GM12878 (cell line): ENCODE data around the gene SYNGR1. TPM values are rescaled to one million over a fixed set of nuclear protein-coding genes. Genes with fewer than 3 reads are reported as not detected.
A peak's percentile ranks its signal among the peaks of the same experiment; 100 is the strongest.

ENCODE experiments used
- ATAC-seq: fragments of 200-7000 bp; cut with Tn5 transposase; 3 replicates; pipeline ENCODE4 v1.9.1; 2020; ENCODE audit warnings: mild to moderate bottlenecking, moderate library complexity
- BruUV-seq: library from RNA; stranded (reverse); fragments of 400-500 nt; replicated peaks from 2 replicates; lab custom pipeline; 2021; lab: Mats Ljungman, UMichigan
- CTCF ChIA-PET: fragments of 300-600 bp; sonication (Branson Sonifier 250); formaldehyde crosslinking; extraction: SDS; loops from one replicate; lab custom pipeline; 2021; ENCODE audit warnings: inconsistent platforms; lab: Yijun Ruan, JAX
- POLR2A ChIA-PET: fragments of 350-600 bp; formaldehyde crosslinking; extraction: SDS; loops from one replicate; lab custom pipeline; 2021; ENCODE audit warnings: inconsistent platforms; lab: Charles Lee
- RAD21 ChIA-PET: fragments of 300-600 bp; sonication (Branson Sonifier 250); formaldehyde crosslinking; loops from one replicate; lab custom pipeline; 2023; ENCODE audit warnings: antibody characterized with exemption; ENCODE audit not compliant: unreplicated experiment; lab: Charles Lee
- SMC1A ChIA-PET: fragments of 300-600 bp; sonication (Branson Sonifier 250); formaldehyde crosslinking; loops from one replicate; lab custom pipeline; 2023; ENCODE audit not compliant: unreplicated experiment, uncharacterized antibody; lab: Charles Lee
- DNase-seq: peaks from one replicate; pipeline ENCODE4 v3.0.0-alpha.2; 2011; ENCODE audit warnings: low read depth, low spot score
- FAIRE-seq: peaks from 3 replicates; lab custom pipeline; 2011; peaks lifted over from hg19 to GRCh38; lab: Jason Lieb, UNC
- H2AFZ ChIP-seq: 2 replicates; pipeline ENCODE4 v1.6.0; 2011; ENCODE audit warnings: low read depth, low read length, control low read depth; ENCODE audit not compliant: control insufficient read depth
- H3K27ac ChIP-seq: 2 replicates; pipeline ENCODE4 v1.5.1; 2011; ENCODE audit warnings: control low read depth; ENCODE audit not compliant: control insufficient read depth, insufficient read depth
- H3K27me3 ChIP-seq, 2 experiments: replicated peaks in 1 of 2; 2 replicates each; pipeline versions ENCODE4 v1.6.0 to v1.6.1; 2011; ENCODE audit warnings: low read length in 1 of 2; ENCODE audit not compliant: control insufficient read depth in 2 of 2, insufficient read depth in 2 of 2
- H3K36me3 ChIP-seq, 2 experiments: 2 replicates each; pipeline ENCODE4 v1.5.1; 2011; ENCODE audit warnings: low read length in 1 of 2; ENCODE audit not compliant: control insufficient read depth in 2 of 2, insufficient read depth in 2 of 2
- H3K4me1 ChIP-seq: 2 replicates; pipeline ENCODE4 v1.6.1; 2011; ENCODE audit warnings: mild to moderate bottlenecking, low read length, moderate library complexity, mixed read lengths; ENCODE audit not compliant: control insufficient read depth, insufficient read depth
- H3K4me2 ChIP-seq: 2 replicates; pipeline ENCODE4 v1.6.0; 2011; ENCODE audit warnings: control low read depth; ENCODE audit not compliant: control insufficient read depth, insufficient read depth
- H3K4me3 ChIP-seq: fragments of 200-600 bp; sonication (generic); 2 replicates; pipeline ENCODE4 v1.5.1; 2016
- H3K79me2 ChIP-seq: 2 replicates; pipeline ENCODE4 v1.6.0; 2011; ENCODE audit warnings: low read length; ENCODE audit not compliant: control insufficient read depth, insufficient read depth
- H3K9ac ChIP-seq: 2 replicates; pipeline ENCODE4 v1.8.0; 2011; ENCODE audit warnings: low read length, control low read depth, mixed read lengths; ENCODE audit not compliant: control insufficient read depth, insufficient read depth
- H3K9me3 ChIP-seq: replicated peaks from 3 replicates; pipeline ENCODE4 v1.5.1; 2011; ENCODE audit warnings: mild to moderate bottlenecking, low read length; ENCODE audit not compliant: control insufficient read depth, insufficient read depth
- H4K20me1 ChIP-seq: 2 replicates; pipeline ENCODE4 v1.6.0; 2011; ENCODE audit not compliant: control insufficient read depth, insufficient read depth
- CHD2 ChIP-seq: IDR thresholded peaks from 2 replicates; pipeline ENCODE4 v1.6.1; 2011; ENCODE audit warnings: low read depth, low read length, improper control_type of control experiment, borderline replicate concordance
- DPF2 ChIP-seq: fragments of 450-650 bp; IDR thresholded peaks from 2 replicates; pipeline ENCODE4 v1.6.1; 2017; ENCODE audit warnings: mild to moderate bottlenecking
- HCFC1 ChIP-seq: fragments of 150-350 bp; IDR thresholded peaks from 2 replicates; pipeline ENCODE4 v1.6.1; 2014; ENCODE audit warnings: low read length
- HDGF ChIP-seq: fragments of 450-650 bp; IDR thresholded peaks from 2 replicates; pipeline ENCODE4 v1.6.1; 2016; ENCODE audit warnings: antibody characterized with exemption
- IRF5 ChIP-seq: fragments of 450-650 bp; IDR thresholded peaks from 2 replicates; pipeline ENCODE4 v1.6.1; 2017; ENCODE audit warnings: borderline replicate concordance
- JUND ChIP-seq: IDR thresholded peaks from 2 replicates; pipeline ENCODE4 v1.6.1; 2012; ENCODE audit warnings: low read depth, mild to moderate bottlenecking, low read length, improper control_type of control experiment, moderate library complexity
- LARP7 ChIP-seq: fragments of 450-650 bp; IDR thresholded peaks from 2 replicates; pipeline ENCODE4 v1.6.1; 2017; ENCODE audit warnings: mild to moderate bottlenecking
- MEF2B ChIP-seq: fragments of 450-650 bp; IDR thresholded peaks from 2 replicates; pipeline ENCODE4 v1.6.1; 2018; ENCODE audit warnings: mild to moderate bottlenecking, moderate library complexity; ENCODE audit not compliant: partially characterized antibody, poor library complexity, severe bottlenecking
- NFYA ChIP-seq: IDR thresholded peaks from 2 replicates; pipeline ENCODE4 v1.6.1; 2011; ENCODE audit warnings: low read depth, mild to moderate bottlenecking, low read length, improper control_type of control experiment, borderline replicate concordance
- POLR2A ChIP-seq: IDR thresholded peaks from 2 replicates; pipeline ENCODE4 v1.6.1; 2011; ENCODE audit warnings: low read depth, mild to moderate bottlenecking, low read length
- RAD21 ChIP-seq: IDR thresholded peaks from 2 replicates; pipeline ENCODE4 v1.6.1; 2011; ENCODE audit warnings: mild to moderate bottlenecking, low read depth, low read length, moderate library complexity; ENCODE audit not compliant: insufficient read depth
- RAD51 ChIP-seq: fragments of 450-650 bp; IDR thresholded peaks from 2 replicates; pipeline ENCODE4 v1.6.1; 2016; ENCODE audit warnings: moderate library complexity, mild to moderate bottlenecking, inconsistent platforms
- SKIL ChIP-seq: fragments of 450-650 bp; IDR thresholded peaks from 2 replicates; pipeline ENCODE4 v1.6.1; 2017; ENCODE audit warnings: mild to moderate bottlenecking, low read depth, inconsistent platforms; ENCODE audit not compliant: poor library complexity, severe bottlenecking
- SMC3 ChIP-seq: IDR thresholded peaks from 2 replicates; pipeline ENCODE4 v1.6.1; 2011; ENCODE audit warnings: low read length, improper control_type of control experiment, borderline replicate concordance
- TCF7 ChIP-seq: IDR thresholded peaks from 2 replicates; pipeline ENCODE4 v1.6.1; 2014; ENCODE audit warnings: antibody characterized with exemption, borderline replicate concordance
- YBX1 ChIP-seq: fragments of 450-650 bp; IDR thresholded peaks from 2 replicates; pipeline ENCODE4 v1.6.1; 2016; ENCODE audit warnings: antibody characterized with exemption
- YY1 ChIP-seq: IDR thresholded peaks from 2 replicates; pipeline ENCODE4 v1.6.1; 2011; ENCODE audit warnings: low read depth, mild to moderate bottlenecking, low read length
- ZNF217 ChIP-seq: fragments of 450-650 bp; IDR thresholded peaks from 2 replicates; pipeline ENCODE4 v1.6.1; 2017; ENCODE audit warnings: antibody characterized with exemption, mild to moderate bottlenecking
- ZNF24 ChIP-seq: fragments of 450-650 bp; IDR thresholded peaks from 2 replicates; pipeline ENCODE4 v1.6.1; 2017; ENCODE audit warnings: antibody characterized with exemption, mild to moderate bottlenecking
- ZNF274 ChIP-seq: IDR thresholded peaks from one replicate; pipeline ENCODE4 v1.8.0; 2011; ENCODE audit not compliant: insufficient read length, insufficient read depth
- WGBS: methylation state at CpG from one replicate; pipeline ENCODE4 v1.1.6; 2016; ENCODE audit warnings: low lambda C conversion rate; ENCODE audit not compliant: insufficient replicate concordance, insufficient coverage; ENCODE audit errors: missing lambda C conversion rate; 5-methylcytosine and 5-hydroxymethylcytosine counted together
- in situ Hi-C: fragments of 300-500 bp; cut with MboI; formaldehyde crosslinking; loops from 9 replicates; pipeline ENCODE4 v1.14.3; 2018; ENCODE audit warnings: mixed read lengths
- intact Hi-C: fragments of 100-400 bp; cut with micrococcal nuclease; formaldehyde crosslinking; loops from one replicate; pipeline ENCODE4 v1.14.2; 2022; ENCODE audit not compliant: unreplicated experiment
- polyA plus RNA-seq, 11 experiments: library from polyadenylated mRNA; depleted of rRNA in 4 of 11; unstranded in 6 of 11; stranded (reverse) in 5 of 11; fragments of >200 nt; fragmentation: Nextera tagmentation in 4 of 11; fragmentation: Illumina TruSeq in 1 of 11; extraction: Ambion mirVana in 4 of 11; extraction: Trizol in 1 of 11; gene quantifications; 1 replicate in 1 of 11; 2 replicates in 10 of 11; pipeline versions ENCODE4 v1.2.1 to v1.2.3, GENCODE V29; 2011 to 2016; ENCODE audit warnings: inconsistent platforms in 2 of 11, missing spikeins in 2 of 11, low read depth in 1 of 11
- total RNA-seq, 4 experiments: library from RNA; depleted of rRNA in 3 of 4; stranded (reverse); fragments of >200 nt in 3 of 4; fragmentation: Illumina TruSeq in 1 of 4; extraction: Trizol in 1 of 4; gene quantifications; 2 replicates each; pipeline versions ENCODE4 v1.2.1 to v1.2.3, GENCODE V29; 2013 to 2021

SYNGR1 gene
- total and polyA plus RNA-seq, 10 of the 15 experiments (the other 5 are each of a cell fraction or from before 2014, with no cell fraction given) = 0.87 to 9.2 (median 3.5) TPM

DNA sequence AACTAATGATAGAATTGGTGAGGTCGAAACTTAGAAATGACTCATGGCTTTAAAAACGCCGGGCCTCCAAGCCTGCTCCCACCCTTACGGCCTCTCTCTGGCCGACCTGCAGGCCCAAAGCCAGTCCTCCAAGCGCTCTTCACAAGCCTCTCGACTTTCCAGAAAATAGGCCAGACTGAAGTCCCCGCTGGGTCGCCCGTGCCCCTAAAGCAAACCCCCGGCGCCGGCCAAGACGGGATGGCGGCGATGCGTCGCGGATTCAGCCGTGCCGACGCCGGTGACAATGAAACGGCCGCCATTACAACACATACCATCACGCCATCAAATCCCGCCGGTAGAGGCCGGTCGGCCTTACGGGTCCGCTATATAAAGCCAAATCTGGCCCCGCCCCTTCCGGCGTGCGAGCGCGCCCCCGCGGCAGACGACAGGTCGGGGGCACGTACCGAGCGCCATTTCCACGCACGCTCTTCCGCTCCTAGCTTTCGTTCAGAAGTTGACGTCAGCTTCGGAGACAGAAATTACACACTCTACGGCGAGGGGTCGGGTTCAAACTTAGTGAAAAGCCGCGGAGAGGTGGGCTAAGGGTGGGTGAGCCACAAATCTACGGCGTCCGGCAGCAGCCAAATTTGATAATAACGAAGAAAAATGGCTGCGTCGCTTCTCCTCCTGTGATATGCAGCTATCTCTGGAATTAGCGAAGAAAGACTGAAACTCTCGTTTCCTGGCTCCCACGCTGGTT lies 30.3 kb upstream of the SYNGR1 start, which contains the start of gene RPL3:
Gene RPL3 (minus strand): TSS at position 340 of the 739 bp plus-strand sequence. CDS start 26 bp downstream, at position 314.
- H3K9me3 ChIP-seq = no peaks in the 10 kb centered on the region
- H3K36me3 ChIP-seq = peaks cover 26 to 27% of the 10 kb centered on the region in 2 experiments
- RAD21 ChIA-PET = interaction anchor here (0.6 to 7.0 kb wide), 17 partner anchors 12 to 588 kb away, joined by 3 to 76 read pairs (median 5); partner anchors contain the start of genes ATF4, CBX6, CBX7 and SYNGR1
- in situ Hi-C loops (no loop called here), intact Hi-C loops (loop anchor here (2.0 to 10.0 kb wide), 5 partner anchors 123 to 555 kb away; partner anchors contain the start of genes CBX6 and CBX7)
- H3K79me2 ChIP-seq = peaks cover 50% of the 10 kb centered on the region
- ATAC-seq (peak; percentile 83), DNase-seq (peak; percentile 97), FAIRE-seq (peak; percentile 98)
- SMC1A ChIA-PET = interaction anchor here (0.7 to 5.7 kb wide), 18 partner anchors 8 to 211 kb away, joined by 3 to 70 read pairs (median 4); partner anchors contain the start of genes ATF4 and CBX7
- H4K20me1 ChIP-seq = peaks cover 22% of the 10 kb centered on the region
- H3K9ac ChIP-seq = peak within 1 kb of the TSS; percentile 96
- 1% methylated on average over 63 of the region's 65 CpGs for WGBS
- POLR2A ChIA-PET = interaction anchor here (0.5 to 4.0 kb wide), 29 partner anchors 8 to 1642 kb away, joined by 3 to 32 read pairs (median 4); partner anchors contain the start of genes ATF4, CBX7, GTPBP1 and SYNGR1
- peak within 1 kb of the TSS; percentile 84 for H2AFZ ChIP-seq
- no TSS peak for BruUV-seq
- peak within 1 kb of the TSS; percentile 85 for H3K4me3 ChIP-seq
- CTCF ChIA-PET = interaction anchor here (0.7 to 6.9 kb wide), 26 partner anchors 8 to 706 kb away, joined by 3 to 99 read pairs (median 5); partner anchors contain the start of gene ATF4
- H3K27ac ChIP-seq = peak within 1 kb of the TSS; percentile 89
- peaks cover 20% of the 10 kb centered on the region for H3K4me1 ChIP-seq
- peak within 1 kb of the TSS; percentile 91 for H3K4me2 ChIP-seq
- no peaks in the 10 kb centered on the region for H3K27me3 ChIP-seq
- TF ChIP-seq HCFC1 (peak; percentile 69), YY1 (peak; percentile 96), NFYA (no peak), ZNF24 (no peak; the same call in 1 of the 2 replicates), RAD51 (no peak), CHD2 (peak; percentile 46; the same call in 1 of the 2 replicates), SMC3 (no peak), DPF2 (peak; percentile 56), YBX1 (no peak), TCF7 (no peak), SKIL (peak; percentile 32), MEF2B (peak; percentile 59), RAD21 (no peak), ZNF274 (no peak), LARP7 (peak; percentile 72), JUND (peak; percentile 53; the same call in 1 of the 2 replicates), HDGF (no peak), POLR2A (peak; percentile 99), ZNF217 (0 out of 2 replicates have a peak, but pooled peaks have one; percentile 36), IRF5 (no peak)
